Forelimb muscle (tissue), 1 donor: ENCODE measurements around the gene CXorf65. TPM values are rescaled to one million over a fixed set of nuclear protein-coding genes. Genes with fewer than 3 reads are reported as not detected.

Experiments
- DNase-seq: peaks from one replicate; pipeline ENCODE4 v3.0.0-alpha.2; 2013; ENCODE audit warnings: low read depth
- polyA plus RNA-seq: library from polyadenylated mRNA; unstranded; fragments of 120-200 nt; gene quantifications from one replicate; pipeline ENCODE4 v1.2.1, GENCODE V29; 2013; ENCODE audit not compliant: insufficient read length

The CXorf65 gene
- polyA plus RNA-seq, 1 donor: 0.54 TPM

DNA sequence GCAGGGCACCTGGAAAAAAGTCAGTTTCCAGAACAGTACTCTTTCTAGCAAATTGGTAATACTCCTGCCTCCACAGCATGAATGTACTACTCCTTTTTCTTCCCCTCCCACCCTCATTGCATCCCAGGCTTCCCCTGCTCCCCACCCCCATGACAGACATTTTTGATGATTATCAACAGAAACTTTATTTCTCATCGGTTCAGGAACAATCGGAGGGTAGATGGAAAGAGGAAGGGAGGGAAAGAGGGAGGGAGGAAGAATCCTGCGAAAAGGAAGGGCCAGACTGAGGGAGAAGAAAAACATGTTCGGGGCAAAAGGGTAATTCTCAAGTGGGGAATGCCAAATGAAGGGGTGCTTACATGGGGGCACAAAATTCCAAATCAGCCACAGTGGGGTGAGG, 705 bp upstream of the CXorf65 start:
- no peak for DNase-seq

DNA sequence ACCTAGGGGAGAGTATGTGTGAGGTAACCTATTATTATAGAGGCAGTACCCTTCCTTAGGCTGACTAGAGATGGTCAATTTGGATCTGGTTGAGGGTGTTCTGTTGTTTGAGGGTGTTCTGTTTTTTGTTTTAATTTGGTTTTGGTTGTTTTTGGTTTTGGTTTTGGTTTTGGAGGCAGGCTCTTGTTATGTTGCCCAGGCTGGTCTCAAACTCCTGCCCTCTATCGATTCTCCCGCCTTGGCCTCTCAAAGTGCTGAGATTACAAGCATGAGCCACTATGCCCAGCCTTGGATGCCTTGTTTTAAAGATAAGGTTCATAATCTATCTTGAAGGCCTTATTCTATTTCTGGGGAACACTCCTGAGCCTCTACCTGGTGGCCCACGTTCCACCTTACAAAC, 912 bp downstream of the CXorf65 start:
- no peak for DNase-seq

DNA sequence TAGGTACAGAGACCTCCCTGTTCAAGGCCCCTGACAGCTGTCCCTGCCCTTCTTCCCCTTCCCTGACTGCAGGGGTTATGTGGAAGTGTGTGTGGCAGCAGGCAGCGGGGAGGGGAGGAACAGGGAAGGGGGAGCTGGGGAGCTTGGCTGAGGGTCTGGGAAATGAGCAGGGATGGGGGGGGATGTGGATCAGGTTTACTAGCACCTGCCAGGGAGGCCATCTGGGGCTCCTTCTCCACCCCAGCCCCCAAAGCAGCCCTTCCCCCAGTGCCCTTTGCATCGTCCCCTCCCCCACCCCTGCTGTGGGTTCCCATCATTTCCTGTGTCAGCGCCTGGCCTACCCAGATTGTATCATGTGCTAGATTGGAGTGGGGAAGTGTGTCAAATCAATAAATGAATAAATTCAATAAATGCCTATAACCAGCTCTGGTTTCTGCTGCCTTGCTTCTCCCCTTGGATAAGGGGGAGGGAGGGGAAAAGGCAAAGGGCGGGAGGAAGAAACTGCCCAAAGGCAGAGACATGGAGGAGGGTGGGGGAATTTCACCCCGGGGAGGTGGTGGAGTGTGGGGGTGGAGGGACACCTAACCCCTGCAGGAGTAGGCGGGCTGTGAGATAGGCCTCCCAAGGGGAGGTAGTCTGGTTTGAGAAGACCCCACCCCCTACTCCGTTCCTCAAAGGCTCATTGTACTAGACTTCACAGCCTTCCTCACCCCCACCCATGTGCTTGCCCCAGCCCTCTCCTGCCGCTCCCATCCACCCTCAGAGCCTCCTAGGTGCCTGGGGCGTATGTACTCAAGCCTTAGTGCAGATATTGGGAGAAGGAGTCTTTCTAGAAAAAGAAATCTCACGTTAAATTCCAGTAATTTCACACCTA, 3.2 kb downstream of the CXorf65 start:
- DNase-seq: no peak

DNA sequence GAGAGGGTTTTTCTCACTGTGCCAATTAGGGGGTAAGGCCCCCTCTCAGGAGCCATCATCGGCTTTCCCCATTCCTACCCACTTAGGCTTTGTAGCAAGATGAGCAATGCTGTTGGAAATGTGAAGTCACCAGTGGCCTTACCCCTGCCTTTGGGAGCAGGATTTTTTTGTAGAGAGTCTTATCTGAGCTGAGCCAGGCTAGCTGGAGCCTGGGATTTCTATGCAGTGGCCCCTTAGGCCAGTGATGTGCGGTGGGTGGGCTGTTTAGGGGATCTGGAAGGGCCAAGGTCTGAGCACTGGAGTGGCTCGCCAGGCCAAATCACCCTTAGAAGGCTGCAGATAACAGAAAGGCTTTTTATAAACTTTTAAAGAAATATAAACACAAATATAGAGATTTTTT, 4.2 kb downstream of the CXorf65 start:
- no peak for DNase-seq

- no peak for DNase-seq
Measured at GRCh38 chrX:71100581-71101505, 5.7 kb downstream of the CXorf65 start.

GRCh38 chrX:71099736-71100135, 6.8 kb downstream of the CXorf65 start:
- DNase-seq: no peak

GRCh38 chrX:71098951-71099506, 7.5 kb downstream of the CXorf65 start:
- no peak for DNase-seq

GRCh38 chrX:71098302-71098701, 8.2 kb downstream of the CXorf65 start:
- no peak for DNase-seq

- DNase-seq: no peak
Measured at GRCh38 chrX:71096760-71097032, 9.8 kb downstream of the CXorf65 start.

- DNase-seq: no peak
Measured at GRCh38 chrX:71095981-71096759, 10.4 kb downstream of the CXorf65 start.

DNA sequence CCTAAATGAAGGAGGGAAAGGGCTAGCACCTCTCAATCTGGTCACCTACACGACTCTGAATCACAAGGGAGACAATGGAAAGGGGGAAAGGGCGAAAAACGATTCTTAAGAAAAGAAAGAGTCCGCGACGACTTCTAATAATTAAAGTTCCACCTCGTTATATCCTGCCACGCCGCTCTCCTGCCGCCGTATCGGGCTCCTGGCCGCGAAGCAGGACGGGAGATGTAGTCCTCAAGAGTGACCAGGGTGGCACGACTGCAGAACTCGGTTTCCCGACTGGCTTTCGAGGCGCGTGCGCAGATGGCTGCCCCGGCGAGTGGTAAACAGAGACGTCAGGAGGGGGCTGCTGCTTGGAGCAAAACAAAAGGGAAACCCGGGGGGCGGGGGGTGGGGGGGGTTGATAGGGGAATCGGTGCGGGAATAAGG, 11.0 kb downstream of the CXorf65 start, which contains the start of gene FOXO4:
Gene FOXO4, plus strand, starts transcription at position 297 of the 426 bp plus-strand sequence. CDS start 678 bp downstream, outside the sequence.
- peak; percentile 69 for DNase-seq

- DNase-seq: no peak
Measured at GRCh38 chrX:71095033-71095432, 11.5 kb downstream of the CXorf65 start.

- no peak for DNase-seq
Measured at GRCh38 chrX:71091263-71091662, 15.3 kb downstream of the CXorf65 start.

DNA sequence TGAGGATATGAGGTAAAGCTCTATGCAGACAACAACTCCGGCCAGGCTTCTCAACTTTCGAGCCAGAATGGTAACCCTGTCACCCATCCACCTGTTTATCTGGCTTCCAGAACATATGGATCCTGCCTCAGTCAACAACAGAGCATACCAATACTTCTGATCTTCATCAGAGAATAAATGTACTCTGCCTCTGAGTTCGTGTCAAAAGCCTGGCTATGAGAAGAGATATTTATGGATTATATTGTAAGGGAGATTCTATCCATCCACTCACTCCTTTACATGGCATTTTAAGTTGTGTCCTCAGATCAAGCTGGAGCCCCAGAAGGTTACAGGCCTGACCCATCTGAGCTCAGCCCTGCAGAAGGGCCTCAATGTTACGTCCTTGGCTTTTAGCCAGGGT, 20.6 kb downstream of the CXorf65 start:
- no peak for DNase-seq

DNA sequence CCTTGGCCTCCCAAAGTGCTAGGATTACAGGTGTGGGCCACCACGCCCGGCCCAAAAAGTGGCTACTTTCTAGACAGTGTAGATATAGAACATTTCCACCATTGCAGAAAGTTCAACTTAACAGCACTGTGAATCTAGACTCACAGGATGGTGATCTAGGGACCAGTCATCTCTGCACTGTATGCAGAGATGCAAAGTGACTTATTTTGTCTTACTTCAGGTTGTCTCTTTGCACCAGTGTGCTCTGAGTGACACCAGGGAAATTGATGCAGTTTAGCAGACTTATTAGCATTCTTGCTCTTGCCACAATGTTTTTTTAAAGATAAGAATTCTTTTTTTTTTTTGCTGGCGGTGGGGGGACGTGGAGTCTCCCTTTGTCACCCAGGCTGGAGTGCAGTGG, 23.7 kb downstream of the CXorf65 start:
- no peak for DNase-seq

GRCh38 chrX:71082124-71082647, 24.4 kb downstream of the CXorf65 start:
- no peak for DNase-seq

GRCh38 chrX:71081330-71082123, 25.0 kb downstream of the CXorf65 start:
- DNase-seq: no peak

GRCh38 chrX:71070531-71070930, 36.0 kb downstream of the CXorf65 start:
- no peak for DNase-seq

- peak; percentile 71 for DNase-seq
Measured at GRCh38 chrX:71068044-71068918, 38.3 kb downstream of the CXorf65 start, which contains the start of gene SNX12. Gene SNX12, minus strand, starts transcription at chrX:71068334. Its CDS starts 28 bp downstream, at chrX:71068306.
